ENCODE results near the gene COL4A2.

The COL4A2 gene

DNA sequence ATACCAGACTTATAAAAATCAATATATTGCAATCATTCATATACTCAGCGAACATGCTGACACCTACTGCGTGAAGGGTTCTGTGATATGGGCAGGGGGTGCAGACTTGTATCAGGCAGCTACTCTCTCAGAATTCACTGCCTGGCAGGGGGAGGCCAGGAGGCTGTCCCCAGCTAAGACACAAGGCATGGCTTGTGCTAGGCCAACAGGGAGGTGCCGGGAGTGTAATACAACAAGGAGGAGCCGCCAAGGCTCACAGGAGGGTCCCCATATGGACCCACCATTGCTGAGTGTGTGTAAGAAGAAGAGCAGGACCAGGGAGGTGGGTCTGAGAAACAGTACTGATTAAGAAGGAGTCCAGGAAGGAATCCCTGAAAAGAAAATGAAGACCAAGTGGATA is 97.2 kb downstream of the COL4A2 start:
- TF ChIP-seq CTCF (IDR thresholded peaks at IDR 0.05; ENCODE audit: control insufficient read depth, insufficient read depth, low read depth, low read length, missing control alignments) = no peak
- no peak for DNase-seq (ENCODE audit: low read depth)
- no peak overlapping the region for H3K4me3 ChIP-seq (ENCODE audit: control insufficient read depth, low read depth, low read length)

DNA sequence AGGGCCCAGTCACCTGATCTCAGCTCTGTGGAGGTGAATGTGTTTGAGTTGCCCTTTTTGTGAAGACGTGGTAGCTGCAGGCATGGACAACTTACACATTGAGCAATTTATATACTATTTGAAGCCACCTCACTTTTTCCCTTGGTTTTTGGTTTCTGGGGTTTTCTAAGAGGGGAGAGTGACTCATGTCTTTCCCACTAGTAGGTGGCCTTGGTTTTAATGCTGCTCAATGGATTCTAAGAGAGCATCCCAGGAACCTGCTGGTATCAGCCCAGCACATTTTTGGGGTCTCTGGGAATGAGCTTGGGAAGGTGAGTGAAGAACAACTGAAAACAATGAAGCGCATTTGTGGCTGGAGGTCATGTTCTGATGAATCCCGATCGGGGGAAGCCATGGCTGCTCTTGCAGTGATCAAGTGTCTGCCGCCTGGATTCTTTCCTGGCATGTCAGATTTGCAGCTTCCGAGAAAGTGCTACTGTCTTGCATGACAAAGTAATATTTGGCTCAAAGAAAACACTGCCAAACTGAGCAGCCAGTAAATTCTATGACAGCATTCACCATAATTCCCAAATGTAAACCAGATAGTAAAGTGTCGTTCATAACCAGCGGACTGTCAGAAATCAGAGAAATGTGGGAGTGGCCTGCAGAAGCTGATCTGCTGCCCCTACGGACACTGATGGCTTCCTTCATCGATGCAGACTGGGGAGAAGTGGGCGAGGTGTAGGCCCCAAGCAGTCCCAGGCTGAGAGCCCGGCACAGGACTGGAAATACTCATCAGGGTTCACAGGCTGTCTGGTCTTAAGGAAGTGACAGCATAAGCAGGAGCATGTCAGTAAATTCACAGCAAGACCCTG is 98.7 kb downstream of the COL4A2 start:
- no peak for TF ChIP-seq CTCF (IDR thresholded peaks at IDR 0.05; ENCODE audit: control insufficient read depth, insufficient read depth, low read depth, low read length, missing control alignments)
- no peak for DNase-seq (ENCODE audit: low read depth)
- H3K4me3 ChIP-seq (ENCODE audit: control insufficient read depth, low read depth, low read length) = no peak overlapping the region

GRCh38 chr13:110407021-110407420 is 99.9 kb downstream of the COL4A2 start:
- no peak for DNase-seq (ENCODE audit: low read depth)
- no peak for TF ChIP-seq CTCF (IDR thresholded peaks at IDR 0.05; ENCODE audit: control insufficient read depth, insufficient read depth, low read depth, low read length, missing control alignments)
- no peak overlapping the region for H3K4me3 ChIP-seq (ENCODE audit: control insufficient read depth, low read depth, low read length)

GRCh38 chr13:110407531-110407930 is 100.4 kb downstream of the COL4A2 start:
- no peak for TF ChIP-seq CTCF (IDR thresholded peaks at IDR 0.05; ENCODE audit: control insufficient read depth, insufficient read depth, low read depth, low read length, missing control alignments)
- no peak for DNase-seq (ENCODE audit: low read depth)
- H3K4me3 ChIP-seq (ENCODE audit: control insufficient read depth, low read depth, low read length) = no peak overlapping the region

GRCh38 chr13:110408286-110408685 is 101.2 kb downstream of the COL4A2 start:
- no peak overlapping the region for H3K4me3 ChIP-seq (ENCODE audit: control insufficient read depth, low read depth, low read length)

DNA sequence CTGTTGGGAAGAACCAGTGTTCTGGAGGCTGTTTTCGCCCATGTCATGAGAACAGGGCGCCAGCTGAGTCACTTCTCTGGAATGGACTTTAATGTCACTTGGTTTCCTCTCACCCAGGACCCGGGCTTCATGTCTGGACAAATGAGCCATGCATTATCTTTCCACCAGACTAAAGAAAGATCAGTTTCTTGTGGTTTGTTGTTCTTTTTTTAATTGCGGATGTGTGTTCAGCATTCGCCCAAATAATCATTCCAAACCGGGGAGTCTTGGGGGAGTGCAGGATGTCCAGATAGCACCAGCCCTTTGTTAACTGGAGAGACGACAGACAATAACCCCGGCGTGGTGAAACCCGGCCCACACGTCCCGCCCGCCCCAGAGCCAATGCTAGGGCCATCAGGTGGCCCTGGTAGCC is 102.5 kb downstream of the COL4A2 start:
- no peak for TF ChIP-seq CTCF (IDR thresholded peaks at IDR 0.05; ENCODE audit: control insufficient read depth, insufficient read depth, low read depth, low read length, missing control alignments)
- no peak for DNase-seq (ENCODE audit: low read depth)
- no peak overlapping the region for H3K4me3 ChIP-seq (ENCODE audit: control insufficient read depth, low read depth, low read length)

More at GRCh38 chr13:110408286-110408685, 101.2 kb downstream of the COL4A2 start:
- DNase-seq (ENCODE audit: low read depth) = no peak
- no peak for TF ChIP-seq CTCF (IDR thresholded peaks at IDR 0.05; ENCODE audit: control insufficient read depth, insufficient read depth, low read depth, low read length, missing control alignments)

All from AG09309 (cell line).